Breast epithelium (tissue), 4 donors: ENCODE data around the gene C1orf210. TPM values are rescaled to one million over a fixed set of nuclear protein-coding genes. Genes with fewer than 3 reads are reported as not detected.

Experiments used
- DNase-seq, 2 donors: peaks; one replicate each; pipeline ENCODE4 v3.0.0-alpha.2; 2019; ENCODE audit warnings: low spot score in 2 of 2
- H3K27ac ChIP-seq, 2 donors: fragments of 200-600 bp; sonication (generic) in 1 of 2; one replicate each; pipeline ENCODE4 v1.5.1; 2016 to 2019; ENCODE audit warnings: mild to moderate bottlenecking in 1 of 2
- H3K27me3 ChIP-seq, 2 donors: fragments of 200-600 bp; sonication (generic) in 1 of 2; one replicate each; pipeline versions ENCODE4 v1.5.1 to v1.6.0; 2017 to 2019; ENCODE audit warnings: control low read depth in 1 of 2, mild to moderate bottlenecking in 1 of 2
- H3K36me3 ChIP-seq: fragments of 200-600 bp; one replicate; pipeline ENCODE4 v1.5.1; 2019
- H3K4me1 ChIP-seq, 2 donors: fragments of 200-600 bp; sonication (generic); one replicate each; pipeline ENCODE4 v1.5.1; 2016 to 2019; ENCODE audit warnings: control low read depth in 1 of 2
- H3K4me3 ChIP-seq, 3 donors: fragments of 200-600 bp; sonication (generic); 1 replicate in 2 of 3; 2 replicates in 1 of 3; pipeline ENCODE4 v1.5.1; 2016 to 2019; ENCODE audit warnings: mild to moderate bottlenecking in 3 of 3, moderate library complexity in 2 of 3
- H3K9me3 ChIP-seq, 2 donors: fragments of 200-600 bp; sonication (generic) in 1 of 2; one replicate each; pipeline ENCODE4 v1.5.1; 2016 to 2019; ENCODE audit warnings: control low read depth in 1 of 2
- POLR2A ChIP-seq: fragments of 450-650 bp; IDR thresholded peaks from one replicate; pipeline ENCODE4 v1.6.1; 2016; ENCODE audit warnings: antibody characterized with exemption, mild to moderate bottlenecking, moderate library complexity
- POLR2AphosphoS5 ChIP-seq, 3 donors: sonication (generic); formaldehyde crosslinking; IDR thresholded peaks; one replicate each; pipeline ENCODE4 v1.6.1; 2017; ENCODE audit warnings: antibody characterized with exemption in 3 of 3
- intact Hi-C: fragments of 100-400 bp; cut with DNase I; formaldehyde crosslinking; loops from one replicate; pipeline ENCODE4 v1.15.1; 2023; ENCODE audit warnings: low total_unique reads
- total RNA-seq, 3 donors: library from RNA; depleted of rRNA; stranded (reverse); fragments of >200 nt; gene quantifications; one replicate each; pipeline ENCODE4 v1.1.0, GENCODE V29; 2016
- TF ChIP-seq, protein P1 (sequence below), 3 donors: fragments of 450-650 bp; IDR thresholded peaks; one replicate each; pipeline ENCODE4 v1.5.1; 2016 to 2017; ENCODE audit warnings: antibody characterized with exemption in 3 of 3, mild to moderate bottlenecking in 3 of 3, moderate library complexity in 3 of 3

C1orf210 gene
- total RNA-seq, 3 donors from 2014 or later, result 7.2 to 31.3 TPM; not detected in 1

DNA sequence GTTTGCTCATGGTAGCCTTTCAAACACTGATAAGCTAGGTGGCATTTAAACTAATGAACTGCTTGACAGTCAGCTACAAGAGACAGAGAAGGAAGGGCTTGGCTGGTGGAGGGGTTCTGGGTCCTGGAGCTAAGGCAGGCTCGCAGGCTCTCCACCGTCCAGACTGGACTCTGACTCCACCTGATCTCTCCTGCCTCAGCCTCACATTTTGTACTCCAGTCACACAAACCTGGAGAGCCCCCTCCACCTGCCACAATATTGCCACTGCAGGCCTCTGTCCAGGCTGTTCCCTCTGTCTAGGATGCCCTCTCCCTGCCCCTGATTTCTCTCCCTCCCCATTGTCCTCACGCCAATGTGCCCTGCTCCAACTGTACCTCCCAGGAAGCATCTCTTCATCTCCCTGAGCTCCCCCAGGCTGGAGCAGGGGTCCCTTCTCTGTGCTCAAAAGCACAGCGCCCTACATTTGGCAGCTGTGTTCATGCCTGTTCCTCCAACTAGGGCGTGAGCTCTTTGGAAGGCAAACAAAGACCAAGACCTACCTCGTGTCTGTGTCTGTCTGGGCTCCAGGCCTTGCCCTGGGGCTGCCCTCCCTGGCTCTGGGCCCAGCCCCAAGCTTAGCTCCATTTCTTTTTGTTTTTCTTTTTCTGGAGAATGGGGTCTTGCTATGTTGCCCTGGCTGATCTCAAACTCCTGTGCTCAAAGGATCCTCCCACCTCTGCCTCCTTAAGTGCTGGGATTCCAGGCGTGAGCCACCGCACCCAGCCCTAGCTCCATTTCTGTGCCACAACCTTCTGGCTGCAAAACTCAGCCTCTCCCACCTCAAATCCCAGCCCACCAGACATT is 18.3 kb upstream of the C1orf210 start:
- H3K4me3 ChIP-seq, result peak overlapping the region in 1 of 3 donors; percentile 6
- no peaks in the 10 kb centered on the region for H3K27me3 ChIP-seq
- intact Hi-C loops, result no loop called here

DNA sequence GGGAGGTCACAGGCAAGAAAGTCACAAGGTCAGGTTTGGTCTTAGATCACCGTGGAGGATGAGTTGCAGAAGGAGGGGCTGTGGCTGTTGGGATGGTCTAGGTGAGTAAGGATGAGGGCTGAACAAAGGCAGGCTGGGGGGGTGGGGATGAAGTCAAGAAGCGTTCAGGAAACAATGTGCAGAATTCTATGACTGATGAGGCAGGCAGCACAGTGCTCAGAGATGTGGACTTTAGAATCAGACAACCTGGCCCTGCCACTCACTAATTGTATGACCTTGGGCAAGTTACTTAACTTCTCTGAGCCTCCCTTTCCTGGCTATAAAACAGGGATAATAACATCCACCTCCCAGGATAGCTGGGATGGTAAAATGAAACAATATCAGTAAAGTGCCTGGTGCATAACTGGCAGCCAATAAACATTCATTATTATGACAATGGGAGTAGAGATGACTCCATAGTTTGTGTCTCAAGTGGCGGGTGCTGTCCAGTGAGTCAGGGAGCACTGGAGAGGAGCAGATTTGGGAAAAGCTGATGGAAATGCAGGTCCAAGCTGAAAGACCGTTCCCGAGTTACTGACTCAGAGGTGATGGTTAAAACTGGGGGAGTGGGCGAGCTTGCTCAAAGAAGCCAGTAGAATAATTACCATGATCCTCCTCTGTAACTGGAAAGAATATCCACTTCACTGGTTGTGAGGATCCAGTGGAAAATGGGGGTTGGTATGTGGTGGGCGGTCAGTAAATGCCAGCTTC is 17.5 kb upstream of the C1orf210 start:
- Histone ChIP-seq H3K4me1 (peaks cover 0 to 5% of the 10 kb centered on the region in 2 donors), H3K9me3 (no peaks in the 10 kb centered on the region), H3K36me3 (no peaks in the 10 kb centered on the region), H3K27ac (no peak overlapping the region), H3K27me3 (no peaks in the 10 kb centered on the region), H3K4me3 (peak overlapping the region; percentile 24 to 49 (median 25))
- TF ChIP-seq POLR2A, result no peak
- TF ChIP-seq, protein P1, sequence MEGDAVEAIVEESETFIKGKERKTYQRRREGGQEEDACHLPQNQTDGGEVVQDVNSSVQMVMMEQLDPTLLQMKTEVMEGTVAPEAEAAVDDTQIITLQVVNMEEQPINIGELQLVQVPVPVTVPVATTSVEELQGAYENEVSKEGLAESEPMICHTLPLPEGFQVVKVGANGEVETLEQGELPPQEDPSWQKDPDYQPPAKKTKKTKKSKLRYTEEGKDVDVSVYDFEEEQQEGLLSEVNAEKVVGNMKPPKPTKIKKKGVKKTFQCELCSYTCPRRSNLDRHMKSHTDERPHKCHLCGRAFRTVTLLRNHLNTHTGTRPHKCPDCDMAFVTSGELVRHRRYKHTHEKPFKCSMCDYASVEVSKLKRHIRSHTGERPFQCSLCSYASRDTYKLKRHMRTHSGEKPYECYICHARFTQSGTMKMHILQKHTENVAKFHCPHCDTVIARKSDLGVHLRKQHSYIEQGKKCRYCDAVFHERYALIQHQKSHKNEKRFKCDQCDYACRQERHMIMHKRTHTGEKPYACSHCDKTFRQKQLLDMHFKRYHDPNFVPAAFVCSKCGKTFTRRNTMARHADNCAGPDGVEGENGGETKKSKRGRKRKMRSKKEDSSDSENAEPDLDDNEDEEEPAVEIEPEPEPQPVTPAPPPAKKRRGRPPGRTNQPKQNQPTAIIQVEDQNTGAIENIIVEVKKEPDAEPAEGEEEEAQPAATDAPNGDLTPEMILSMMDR (IDR thresholded peaks at IDR 0.05), result no peak
- no peak for TF ChIP-seq POLR2AphosphoS5 (IDR thresholded peaks at IDR 0.05)
- DNase-seq, result no peak
- intact Hi-C loops, result no loop called here

More for the DNA sequence above, 18.3 kb upstream of the C1orf210 start:
- Histone ChIP-seq H3K9me3 (no peaks in the 10 kb centered on the region), H3K27ac (peak overlapping the region in 1 of 2 donors; percentile 68), H3K36me3 (no peaks in the 10 kb centered on the region), H3K4me1 (peaks cover 0 to 5% of the 10 kb centered on the region in 2 donors)
- DNase-seq, result no peak
- TF ChIP-seq POLR2AphosphoS5 (IDR thresholded peaks at IDR 0.05), result no peak
- no peak for TF ChIP-seq POLR2A

DNA sequence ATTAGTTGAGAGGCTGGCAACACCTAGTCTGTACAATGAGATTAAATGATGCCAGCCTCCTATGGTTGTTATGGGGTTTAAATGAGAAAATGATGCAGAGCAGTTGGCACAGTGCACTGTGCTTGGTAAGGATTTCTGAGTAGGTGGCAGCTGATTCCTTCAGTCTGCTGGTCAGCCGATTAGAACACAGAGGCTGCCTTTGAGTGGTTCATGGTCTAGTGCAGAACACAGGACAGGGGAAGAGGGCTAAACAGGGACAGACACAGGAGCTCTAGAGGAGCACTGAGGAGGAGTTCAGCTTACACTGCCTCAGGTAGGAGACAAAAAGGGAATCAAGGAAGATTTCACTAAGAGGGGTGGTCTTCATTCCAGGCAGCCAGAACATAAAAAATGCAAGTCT is 16.8 kb upstream of the C1orf210 start:
- Histone ChIP-seq H3K9me3 (no peaks in the 10 kb centered on the region), H3K27ac (no peak overlapping the region), H3K27me3 (no peaks in the 10 kb centered on the region), H3K4me3 (peak overlapping the region; percentile 24 to 49 (median 25)), H3K4me1 (peaks cover 0 to 5% of the 10 kb centered on the region in 2 donors), H3K36me3 (no peaks in the 10 kb centered on the region)
- intact Hi-C loops, result no loop called here
- no peak for TF ChIP-seq POLR2AphosphoS5 (IDR thresholded peaks at IDR 0.05)
- no peak for TF ChIP-seq POLR2A
- TF ChIP-seq, protein P1 (IDR thresholded peaks at IDR 0.05), result no peak
- DNase-seq, result no peak

DNA sequence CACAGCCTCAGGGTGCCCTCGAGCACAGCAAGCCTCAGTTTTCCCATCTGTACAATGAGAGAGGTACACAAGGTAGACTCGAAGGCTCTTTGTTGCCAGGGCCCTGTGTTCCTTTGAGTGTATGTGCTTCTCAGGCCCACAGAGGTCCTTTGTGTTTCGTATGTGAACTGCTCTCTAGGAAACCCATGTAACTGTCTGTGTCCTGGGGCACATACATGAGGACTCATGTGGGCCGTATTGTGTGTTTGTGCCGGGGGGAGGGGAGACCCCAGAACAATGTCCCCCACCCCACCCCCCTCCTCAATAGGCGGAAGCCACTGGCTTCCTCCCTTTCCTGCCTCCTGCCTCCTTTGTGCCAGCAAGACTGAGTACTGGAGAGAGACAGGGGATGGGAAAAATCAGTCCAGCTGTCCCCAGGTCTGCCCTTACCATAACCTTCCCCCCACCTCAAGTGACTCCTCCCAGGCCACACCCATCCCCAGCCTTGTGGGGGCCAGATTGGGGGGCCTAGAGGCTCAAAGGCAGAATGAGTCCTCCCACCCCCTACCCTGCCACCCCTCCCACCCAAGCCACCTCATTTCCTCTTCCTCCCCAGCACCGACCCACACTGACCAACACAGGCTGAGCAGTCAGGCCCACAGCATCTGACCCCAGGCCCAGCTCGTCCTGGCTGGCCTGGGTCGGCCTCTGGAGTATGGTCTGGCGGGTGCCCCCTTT is 15.2 kb upstream of the C1orf210 start, which contains the start of gene TIE1:
TSS of gene TIE1 (plus strand) at position 605 of the 717 bp plus-strand sequence. CDS start at position 695, 90 bp downstream.
- Histone ChIP-seq H3K27me3 (no peaks in the 10 kb centered on the region), H3K4me3 (peak within 1 kb of the TSS; percentile 24 to 49 (median 25)), H3K9me3 (no peaks in the 10 kb centered on the region), H3K27ac (peak within 1 kb of the TSS; percentile 60 to 79), H3K36me3 (no peaks in the 10 kb centered on the region), H3K4me1 (peaks cover 0 to 5% of the 10 kb centered on the region in 2 donors)
- no peak for DNase-seq
- intact Hi-C loops, result no loop called here
- TF ChIP-seq, protein P1 (IDR thresholded peaks at IDR 0.05), result no peak
- no peak for TF ChIP-seq POLR2AphosphoS5 (IDR thresholded peaks at IDR 0.05)
- TF ChIP-seq POLR2A, result no peak

DNA sequence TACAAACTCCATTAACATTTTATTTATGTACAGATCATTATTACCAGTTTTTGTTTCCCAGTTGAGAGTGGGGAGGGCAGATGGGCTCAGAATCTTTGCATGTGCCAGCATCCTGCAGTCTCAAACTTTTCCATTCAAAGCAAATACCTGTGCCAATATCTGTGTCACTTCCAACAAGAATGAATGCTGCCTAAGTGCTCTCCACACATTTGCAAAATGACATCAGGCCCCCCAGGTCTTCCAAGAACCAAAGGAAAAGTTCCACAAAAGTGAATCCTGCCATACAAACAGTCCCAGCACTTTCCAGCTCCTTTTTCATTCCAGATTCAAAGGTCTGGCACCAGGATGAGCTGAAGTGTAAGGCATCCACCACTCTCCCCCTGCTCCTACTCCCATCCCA is 13.7 kb upstream of the C1orf210 start:
- no peak overlapping the region for H3K4me3 ChIP-seq
- peak overlapping the region; percentile 60 to 79 for H3K27ac ChIP-seq
- no peaks in the 10 kb centered on the region for H3K36me3 ChIP-seq
- TF ChIP-seq POLR2A (no peak), POLR2AphosphoS5 (IDR thresholded peaks at IDR 0.05) (no peak)
- TF ChIP-seq, protein P1 (IDR thresholded peaks at IDR 0.05), result no peak
- DNase-seq, result no peak
- intact Hi-C loops, result no loop called here
- H3K4me1 ChIP-seq, result peaks cover 11% of the 10 kb centered on the region in 2 donors
- H3K27me3 ChIP-seq, result no peaks in the 10 kb centered on the region
- H3K9me3 ChIP-seq, result no peaks in the 10 kb centered on the region
